Activated T-helper 9 cell treated with anti-CD3 and anti-CD28 coated beads, Interleukin-2, amount 50 U/mL, for 16 hours (primary cell): ENCODE measurements around the gene CLCN3.
"Not testable (repeated sequence)": the region's sequence is repeated elsewhere in the genome, so short reads cannot be mapped to it uniquely, and the experiment has no call there.

Experiments used
- DNase-seq: peaks from one replicate; pipeline ENCODE4 v3.0.0-alpha.2; 2020; ENCODE audit warnings: low read depth

CLCN3 gene

DNA sequence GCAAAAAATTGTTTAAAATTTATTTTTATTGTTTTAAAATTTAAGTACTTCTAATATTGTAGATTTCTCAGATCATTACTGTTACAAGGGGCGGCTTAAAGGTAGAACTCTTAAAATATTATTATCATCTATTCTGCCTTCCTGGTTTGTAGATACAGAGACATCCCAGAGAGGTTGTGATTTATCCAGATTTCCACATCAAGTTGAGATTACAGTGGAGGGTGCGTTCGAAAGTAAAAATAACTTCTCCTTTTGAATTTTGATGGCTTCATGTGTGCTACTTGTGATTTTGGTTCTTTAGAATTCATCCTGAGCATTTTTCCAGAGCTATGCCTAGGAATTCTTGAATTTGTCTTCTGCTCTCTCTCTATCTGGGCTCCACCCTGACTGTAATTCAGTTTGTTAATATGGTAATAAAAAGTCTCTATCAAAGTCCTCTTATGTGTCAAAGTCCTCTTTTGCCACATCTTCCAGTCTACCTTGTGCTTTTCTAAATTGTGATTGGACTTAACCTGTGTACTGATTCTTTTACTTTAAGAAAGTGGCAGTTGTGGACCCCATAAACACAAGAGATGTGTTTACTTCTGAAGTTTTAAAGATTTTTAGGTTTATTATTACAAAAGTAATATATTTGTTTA, 37.2 kb downstream of the CLCN3 start:
- no peak for DNase-seq

DNA sequence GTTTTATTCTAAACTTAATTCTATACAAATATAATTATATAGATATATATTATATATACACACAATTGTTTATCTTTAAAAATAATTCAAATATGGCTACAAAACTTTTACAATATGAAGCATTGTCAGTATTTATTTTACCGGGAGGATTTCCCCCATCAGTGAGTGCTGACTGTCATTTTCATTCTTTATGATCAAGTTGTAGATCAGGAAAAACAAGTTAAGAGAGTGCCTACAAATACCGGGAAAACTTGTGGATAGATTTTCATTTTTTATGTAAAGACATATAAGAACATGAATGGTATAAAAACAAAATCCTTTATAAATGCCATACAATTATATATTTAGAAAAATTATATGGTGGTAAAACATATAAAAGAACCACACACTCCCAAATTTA, 37.8 kb downstream of the CLCN3 start:
- no peak for DNase-seq

DNA sequence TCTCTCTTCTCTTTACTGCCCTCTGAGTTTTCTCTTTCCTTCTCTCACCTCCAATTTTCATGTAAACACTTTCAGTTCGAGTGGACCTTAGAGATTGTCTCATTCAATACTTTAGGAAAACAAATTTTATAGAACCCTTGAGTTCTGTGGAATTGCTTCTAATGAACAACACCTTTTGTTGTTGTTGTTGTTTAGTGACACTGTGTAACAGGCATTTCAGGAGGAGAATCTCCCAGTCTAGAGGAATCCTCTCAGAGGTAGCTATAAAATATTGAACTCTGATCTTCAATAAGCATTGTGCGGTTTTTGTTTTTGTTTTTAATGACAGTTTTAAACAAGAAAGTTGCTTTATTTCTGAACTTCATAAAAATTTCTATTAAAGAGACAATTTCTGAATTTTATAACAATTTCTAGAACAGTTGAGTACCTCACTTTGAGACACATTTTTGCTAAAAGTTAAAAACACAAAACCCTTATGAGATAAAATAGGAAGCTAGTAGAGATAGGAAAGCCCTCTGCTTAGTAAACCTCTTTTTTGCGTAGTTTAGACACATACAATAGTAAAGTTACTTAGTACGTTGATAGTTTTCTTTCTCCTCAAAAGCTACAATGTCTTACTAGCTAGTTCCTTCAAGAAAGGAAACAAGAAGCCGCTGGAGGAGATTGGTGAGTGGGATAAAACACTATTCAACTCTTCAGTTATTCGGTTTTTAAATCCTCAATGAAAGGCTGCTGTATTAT, 38.8 kb downstream of the CLCN3 start:
- DNase-seq, result no peak

DNA sequence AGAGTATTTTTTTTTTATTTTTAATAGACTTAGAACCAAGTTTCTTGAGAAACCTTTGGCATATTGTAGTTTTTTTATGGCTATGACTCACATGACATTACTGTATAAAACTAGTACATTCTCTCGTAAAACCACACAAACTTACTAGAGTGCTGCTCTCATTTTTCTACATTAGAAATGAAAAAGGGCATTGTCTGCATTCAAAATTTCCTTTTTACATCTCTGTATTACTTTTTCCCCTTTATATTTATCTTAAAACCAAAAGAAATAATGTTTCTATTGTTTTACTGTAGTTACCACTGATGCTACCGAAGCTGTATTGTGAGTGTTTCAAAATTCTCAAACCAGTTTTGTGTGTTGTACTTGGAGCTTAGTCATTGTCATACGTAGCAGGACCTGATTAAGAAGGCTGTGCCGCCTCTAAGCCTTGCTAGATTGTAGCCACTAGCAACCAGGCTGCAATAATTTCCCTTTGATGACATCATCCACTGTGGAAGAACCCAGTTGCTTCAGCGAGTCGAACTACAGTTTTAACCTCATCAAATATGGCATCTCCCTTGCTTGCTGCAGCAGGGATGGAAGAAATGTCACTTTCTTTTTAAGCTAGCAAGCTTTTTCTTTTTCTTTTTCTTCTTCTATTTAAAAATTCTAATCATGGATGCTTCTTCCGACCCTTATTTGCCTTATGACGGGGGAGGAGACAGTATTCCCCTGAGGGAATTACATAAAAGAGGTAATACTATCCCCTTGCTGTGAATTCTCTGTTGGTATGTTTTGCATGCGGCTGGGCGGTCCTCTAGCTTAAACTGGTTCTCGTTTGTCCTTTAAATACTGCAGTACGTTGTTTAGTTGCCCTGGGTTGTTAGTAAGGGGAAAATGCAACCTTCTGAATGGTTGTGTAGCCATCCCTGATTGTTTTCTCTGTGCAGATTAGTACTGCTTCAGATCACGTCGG, 39.6 kb downstream of the CLCN3 start:
- peak; percentile 38 for DNase-seq

DNA sequence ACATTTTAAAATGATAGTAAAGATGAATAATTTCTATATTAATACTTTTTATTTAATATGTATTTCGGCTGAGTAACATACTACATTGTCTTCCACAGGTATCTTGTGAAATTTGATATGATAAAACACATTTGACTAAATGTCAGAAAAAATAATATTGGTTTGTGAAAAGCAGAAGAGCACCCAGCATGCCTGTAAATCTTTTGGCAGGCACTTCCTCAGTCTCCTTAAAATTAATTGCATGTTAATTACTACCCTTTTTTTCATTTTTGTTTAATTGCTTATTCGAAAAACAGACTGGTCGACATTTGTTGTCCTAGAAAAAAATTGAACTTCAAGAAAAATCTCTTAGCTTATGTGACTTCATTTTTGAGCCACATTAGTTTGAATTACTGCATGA, 40.6 kb downstream of the CLCN3 start:
- no peak for DNase-seq

DNA sequence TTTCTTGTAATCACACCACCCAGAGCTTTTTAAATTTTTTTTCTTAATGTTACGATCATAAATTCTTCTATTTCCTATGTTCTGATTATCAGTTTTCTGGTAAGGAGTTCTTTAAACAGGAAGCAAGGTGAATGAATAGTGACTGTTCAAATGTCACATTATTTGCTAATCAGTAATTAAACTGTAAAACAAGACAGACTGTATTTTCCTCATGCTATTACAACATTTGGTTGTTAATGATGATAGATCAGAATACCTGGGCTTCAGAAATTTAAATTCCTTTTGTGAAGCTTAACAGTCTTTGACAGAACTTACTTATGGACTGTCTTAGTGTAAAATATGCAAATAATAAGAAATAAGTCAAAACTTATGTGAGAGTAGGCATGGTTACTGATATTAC, 41.4 kb downstream of the CLCN3 start:
- DNase-seq, result no peak

DNA sequence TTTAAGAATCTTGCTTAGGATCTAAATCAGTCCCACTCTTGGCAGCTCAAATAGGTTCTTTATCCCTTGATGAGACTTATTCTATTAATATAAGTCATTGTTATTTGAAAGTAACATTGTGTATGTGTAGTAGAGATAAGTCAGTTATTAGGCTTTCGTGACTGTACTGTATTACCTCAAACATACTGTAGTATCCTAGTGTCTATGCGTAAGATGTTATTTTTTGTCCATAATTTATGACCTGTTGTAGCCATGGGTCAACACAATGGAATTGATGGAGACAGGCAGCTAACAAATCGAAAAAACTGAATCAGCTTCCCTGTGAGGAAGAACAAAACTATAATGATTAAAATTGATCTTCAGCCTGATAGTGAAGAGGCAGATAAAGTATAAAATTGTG, 41.8 kb downstream of the CLCN3 start:
- DNase-seq, result no peak

DNA sequence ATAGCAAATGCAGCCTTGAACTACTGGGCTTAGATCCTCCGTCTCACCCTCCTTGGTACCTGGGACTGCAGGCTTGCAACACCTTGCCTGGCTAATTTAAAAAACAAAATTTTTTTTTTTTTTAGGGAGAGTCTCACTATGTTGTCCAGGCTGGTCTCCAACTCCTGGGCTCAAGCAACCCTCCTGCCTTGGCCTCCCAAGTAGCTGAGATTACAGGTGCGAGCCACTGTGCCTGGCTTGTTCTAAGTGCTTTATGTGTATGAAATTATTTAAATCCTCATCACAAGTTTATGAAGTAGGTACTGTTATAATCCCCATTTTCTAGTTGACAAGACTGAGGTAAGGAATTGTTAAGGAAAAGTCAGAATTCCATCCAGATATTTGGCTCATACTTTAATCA, 43.0 kb downstream of the CLCN3 start:
- no peak for DNase-seq

DNA sequence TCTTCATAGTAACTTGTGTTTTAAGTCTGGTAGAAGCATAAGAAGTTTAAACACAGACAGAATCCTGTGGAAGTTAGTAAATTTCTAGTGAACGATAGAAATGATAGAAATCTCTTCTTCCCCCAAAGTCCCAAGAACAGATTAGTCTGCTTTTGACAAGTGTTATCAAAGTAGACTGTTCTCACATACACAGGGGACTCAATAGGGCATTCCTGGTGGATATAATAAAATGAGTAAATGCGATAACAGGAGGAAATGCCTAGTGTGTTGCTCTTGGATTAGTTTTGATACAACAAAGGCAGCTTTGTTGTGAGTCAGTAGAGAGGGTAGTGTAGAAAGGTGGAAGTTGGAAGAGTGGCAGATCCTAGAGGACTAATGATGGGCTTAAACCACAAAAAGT, 43.5 kb downstream of the CLCN3 start:
- DNase-seq, result no peak

DNA sequence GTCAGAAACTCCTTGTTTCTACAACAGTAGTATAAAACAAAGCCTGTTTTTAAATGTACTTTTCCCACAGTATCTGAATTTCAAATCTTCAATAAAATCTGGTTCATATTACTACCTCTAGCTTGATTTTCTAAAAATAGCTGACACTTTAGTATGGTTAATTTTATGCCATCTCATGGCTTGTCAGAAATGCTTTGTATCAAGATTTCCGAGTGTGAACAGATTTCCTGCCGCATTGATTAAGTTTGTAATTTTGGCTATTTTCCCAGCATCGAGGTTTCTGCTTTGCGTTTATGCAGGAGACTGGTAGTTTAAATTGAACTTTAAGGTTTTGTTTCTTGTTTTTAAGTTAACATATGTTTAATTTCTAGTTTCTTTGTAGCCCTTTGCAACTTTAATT, 44.2 kb downstream of the CLCN3 start:
- DNase-seq, result no peak

DNA sequence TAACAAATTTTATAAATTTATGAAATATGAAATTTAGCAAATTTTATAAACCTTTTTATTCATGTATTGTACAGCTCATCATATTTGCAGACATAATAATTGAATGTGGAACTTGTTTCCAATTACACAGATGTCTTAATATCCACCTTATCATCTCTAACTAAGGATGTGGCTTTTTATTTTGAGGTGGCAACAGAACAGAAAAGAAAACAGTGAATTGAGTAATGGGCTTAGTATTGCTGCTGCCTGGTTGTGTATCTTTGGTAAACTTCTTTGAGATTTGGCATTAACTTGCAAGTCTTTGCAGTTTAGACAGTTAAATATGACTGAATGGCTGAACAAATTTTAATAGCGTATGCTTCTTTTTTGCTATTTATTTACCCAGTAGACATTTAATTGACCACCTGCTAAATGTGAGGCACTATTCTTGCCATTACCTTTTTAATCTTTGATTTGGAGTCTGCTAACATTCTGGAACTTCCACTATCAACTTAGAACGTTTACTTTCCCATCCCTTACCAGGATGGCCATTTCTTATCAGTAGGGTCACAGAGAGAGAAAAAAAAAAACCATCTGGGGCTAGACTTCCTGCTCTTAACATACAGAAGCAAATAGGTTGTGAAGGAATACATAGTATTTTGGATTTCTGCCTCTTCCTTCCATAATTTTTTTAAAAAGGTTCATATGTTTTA, 44.8 kb downstream of the CLCN3 start:
- DNase-seq, result no peak

DNA sequence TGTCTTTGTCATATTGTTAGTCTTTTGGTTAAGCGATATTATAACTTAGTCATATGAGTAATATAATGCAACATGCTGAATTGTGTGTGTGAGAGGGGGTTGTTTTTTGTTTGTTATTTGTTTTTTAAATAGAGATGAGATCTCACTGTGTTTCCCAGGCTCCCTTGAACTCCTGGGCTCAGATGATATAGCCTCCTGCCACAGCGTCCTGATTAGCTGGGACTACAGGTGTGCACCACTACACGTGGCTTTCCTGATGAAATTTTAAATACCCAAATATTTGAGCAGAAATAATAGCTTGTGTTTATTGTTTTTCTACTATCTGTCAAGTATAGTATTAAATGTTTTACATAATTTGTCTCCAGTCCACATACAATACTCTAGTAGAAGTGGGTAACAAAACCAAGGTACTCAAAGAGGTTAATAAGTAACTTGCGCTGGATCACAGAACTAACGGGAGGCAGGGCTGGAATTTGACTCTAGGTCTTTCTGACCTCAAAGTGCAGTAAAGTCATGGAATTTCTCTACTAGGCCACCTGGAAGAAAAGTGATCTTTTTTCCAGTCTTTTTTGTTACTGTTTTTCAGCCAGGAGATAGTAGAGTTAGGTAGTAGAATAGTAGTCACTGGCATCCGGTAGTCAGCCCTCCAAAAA, 47.8 kb downstream of the CLCN3 start:
- DNase-seq, result no peak

DNA sequence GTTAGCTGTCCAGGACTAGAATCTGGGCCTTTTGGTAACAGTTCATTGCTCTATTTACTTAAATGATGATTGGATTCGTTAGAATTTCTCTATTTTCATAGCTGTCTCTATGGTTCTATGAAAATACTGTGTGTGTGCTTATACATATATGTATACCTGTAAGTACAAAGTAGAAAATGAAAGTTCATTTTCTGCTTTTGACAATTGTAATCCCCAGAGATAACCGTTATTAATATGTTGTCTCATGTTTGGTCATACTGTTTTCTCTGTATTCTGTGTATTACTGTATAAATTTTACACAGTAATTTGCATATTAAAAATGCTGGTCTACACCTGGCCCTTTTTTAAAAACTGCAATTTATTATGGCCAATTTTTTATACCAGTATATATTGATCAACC, 55.4 kb downstream of the CLCN3 start:
- DNase-seq, result no peak

DNA sequence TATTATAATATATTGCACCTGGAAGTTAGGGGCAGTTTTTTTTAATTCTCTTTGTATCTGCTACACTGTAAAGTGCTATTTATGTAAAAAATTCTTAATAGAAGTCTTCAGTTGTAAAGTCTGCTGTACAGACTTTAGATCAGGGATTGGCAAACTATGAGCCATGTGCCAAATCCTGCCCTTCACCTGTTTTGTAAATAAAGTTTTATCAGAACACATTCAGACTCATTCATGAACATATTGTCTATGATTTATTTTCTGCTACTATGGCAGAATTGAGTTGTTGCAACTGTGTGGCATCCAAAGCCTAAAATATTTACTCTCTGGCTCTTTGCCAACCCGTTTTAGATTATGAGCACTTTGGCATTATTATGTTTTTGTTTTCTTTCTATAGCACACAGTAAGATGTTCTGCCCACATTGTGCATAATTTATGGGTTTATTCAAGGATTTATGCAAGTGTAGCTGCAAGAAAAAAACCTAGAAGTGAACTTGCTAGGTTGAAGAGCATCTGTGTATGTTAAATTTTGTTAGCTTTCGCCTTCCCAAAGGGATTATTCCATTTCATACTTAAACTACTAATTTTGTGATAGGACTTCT, 56.9 kb downstream of the CLCN3 start:
- DNase-seq, result no peak

DNA sequence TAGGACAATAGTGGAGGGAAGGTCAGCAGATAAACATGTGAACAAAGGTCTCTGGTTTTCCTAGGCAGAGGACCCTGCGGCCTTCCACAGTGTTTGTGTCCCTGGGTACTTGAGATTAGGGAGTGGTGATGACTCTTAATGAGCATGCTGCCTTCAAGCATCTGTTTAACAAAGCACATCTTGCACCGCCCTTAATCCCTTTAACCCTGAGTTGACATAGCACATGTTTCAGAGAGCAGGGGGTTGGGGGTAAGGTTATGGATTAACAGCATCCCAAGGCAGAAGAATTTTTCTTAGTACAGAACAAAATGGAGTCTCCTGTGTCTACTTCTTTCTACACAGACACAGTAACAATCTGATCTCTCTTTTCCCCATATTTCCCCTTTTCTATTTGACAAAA, 58.1 kb downstream of the CLCN3 start:
- not testable (repeated sequence) for DNase-seq

DNA sequence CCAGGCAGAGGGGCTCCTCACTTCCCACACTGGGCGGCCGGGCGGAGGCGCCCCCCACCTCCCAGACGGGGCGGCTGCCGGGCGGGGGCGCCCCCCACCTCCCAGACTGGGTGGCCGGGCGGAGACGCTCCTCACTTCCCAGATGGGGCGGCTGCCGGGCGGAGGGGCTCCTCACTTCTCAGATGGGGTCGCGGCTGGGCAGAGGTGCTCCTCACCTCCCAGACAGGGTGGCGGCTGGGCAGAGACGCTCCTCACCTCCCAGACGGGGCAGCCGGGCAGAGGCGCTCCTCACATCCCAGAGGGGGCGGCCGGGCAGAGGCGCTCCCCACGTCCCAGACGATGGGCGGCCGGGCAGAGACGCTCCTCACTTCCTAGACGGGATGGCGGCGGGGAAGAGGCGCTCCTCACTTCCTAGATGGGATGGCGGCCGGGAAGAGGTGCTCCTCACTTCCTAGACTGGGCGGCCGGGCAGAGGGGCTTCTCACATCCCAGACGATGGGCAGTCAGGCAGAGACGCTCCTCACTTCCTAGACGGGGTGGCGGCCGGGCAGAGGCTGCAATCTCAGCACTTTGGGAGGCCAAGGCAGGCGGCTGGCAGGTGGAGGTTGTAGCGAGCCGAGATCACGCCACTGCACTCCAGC, 58.7 kb downstream of the CLCN3 start:
- DNase-seq, result not testable (repeated sequence)

DNA sequence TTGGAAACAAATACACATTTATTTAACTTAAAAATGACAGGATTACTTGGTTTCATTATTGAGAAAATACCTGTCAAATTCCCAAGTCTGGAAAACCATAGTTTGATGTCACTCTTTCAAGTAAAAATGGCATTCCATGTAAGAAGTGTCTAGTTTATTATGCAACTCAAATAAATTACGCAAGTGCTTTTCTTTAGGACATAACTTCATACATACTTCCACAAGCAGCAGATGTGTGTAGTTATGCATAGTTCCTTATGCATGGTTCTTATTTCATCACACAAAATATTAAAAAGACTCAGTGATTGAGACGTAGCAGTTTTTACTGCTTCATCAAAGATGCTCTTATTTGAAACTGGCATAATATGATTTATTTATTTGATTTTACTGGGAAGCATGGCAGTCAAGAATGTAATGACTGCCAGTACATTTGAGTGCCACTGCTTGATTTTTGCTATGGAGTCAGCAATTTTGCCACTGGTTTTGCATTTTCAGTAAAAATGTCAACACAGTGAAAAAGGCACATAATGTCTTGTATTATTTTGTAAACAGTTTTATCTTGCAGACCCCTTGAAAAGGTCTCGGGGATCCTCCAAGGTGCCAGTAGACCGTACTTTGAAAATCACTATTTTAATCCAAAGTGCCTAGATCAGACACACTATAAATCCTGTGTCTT, 62.1 kb downstream of the CLCN3 start:
- no peak for DNase-seq

DNA sequence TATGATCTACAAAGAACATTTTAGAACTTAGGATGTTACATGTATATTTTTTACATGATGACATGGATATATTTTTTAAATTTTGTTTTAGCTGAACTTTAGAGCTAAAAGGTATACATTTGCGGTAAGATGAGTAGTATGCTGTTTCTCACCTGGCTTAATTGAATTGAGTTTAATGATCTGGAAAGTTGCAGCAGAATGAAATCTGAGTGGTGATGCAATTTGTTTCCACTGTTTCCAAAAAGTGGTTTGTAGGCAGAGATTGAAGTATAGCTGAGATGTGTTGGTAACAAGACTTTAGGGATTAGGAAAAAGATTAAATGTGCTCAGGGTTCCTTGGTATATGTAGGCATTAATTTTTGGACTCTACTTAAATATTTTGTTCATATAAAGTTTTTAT, 69.3 kb downstream of the CLCN3 start:
- DNase-seq, result no peak

DNA sequence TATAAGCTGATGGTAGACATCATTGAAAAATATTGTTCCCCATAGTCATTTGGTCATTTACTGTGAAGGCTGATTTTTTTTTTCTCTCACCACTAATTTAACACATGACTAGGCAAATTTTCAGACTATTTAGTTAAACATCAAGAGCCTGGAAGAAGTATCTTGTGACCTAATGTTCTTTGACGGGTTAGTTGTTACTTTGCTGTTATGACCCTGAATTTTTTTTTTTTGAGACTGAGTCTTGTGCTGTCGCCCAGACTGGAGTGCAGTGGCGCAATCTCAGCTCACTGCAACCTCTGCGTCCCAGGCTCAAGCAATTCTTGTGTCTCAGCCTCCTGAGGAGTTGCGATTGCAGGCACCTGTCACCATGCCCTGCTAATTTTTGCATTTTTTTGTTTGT, 70.4 kb downstream of the CLCN3 start:
- no peak for DNase-seq

DNA sequence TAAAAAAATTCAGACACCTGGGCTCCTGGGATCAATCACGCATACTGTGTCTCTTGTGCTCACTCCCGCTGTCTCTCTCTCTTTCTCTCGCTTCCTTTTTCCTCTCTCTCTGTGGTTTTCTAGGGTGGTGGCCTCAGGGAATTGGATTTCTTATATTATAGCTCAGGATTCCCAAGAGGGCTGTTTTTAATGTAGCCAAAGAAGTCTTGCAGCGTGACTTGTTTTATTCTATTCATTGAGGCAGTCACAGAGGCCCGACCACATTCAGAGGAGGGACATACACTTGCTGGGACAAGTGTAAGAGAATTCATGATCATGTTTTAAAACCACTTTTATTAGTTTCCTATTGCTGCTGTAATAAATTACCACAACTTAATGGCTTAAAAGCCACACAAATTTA, 78.0 kb downstream of the CLCN3 start:
- no peak for DNase-seq
